Stimulated activated CD4-positive, alpha-beta T cell treated with anti-CD3 and anti-CD28 coated beads, Interleukin-4, amount 100 ng/mL, for 24 hours (primary cell): ENCODE results near the gene PRR11.
"Not testable (repeated sequence)": the region's sequence is repeated elsewhere in the genome, so short reads cannot be mapped to it uniquely, and the experiment has no call there.

ENCODE experiments used
- DNase-seq: peaks from one replicate; pipeline ENCODE4 v3.0.0-alpha.2; 2020

The PRR11 gene

DNA sequence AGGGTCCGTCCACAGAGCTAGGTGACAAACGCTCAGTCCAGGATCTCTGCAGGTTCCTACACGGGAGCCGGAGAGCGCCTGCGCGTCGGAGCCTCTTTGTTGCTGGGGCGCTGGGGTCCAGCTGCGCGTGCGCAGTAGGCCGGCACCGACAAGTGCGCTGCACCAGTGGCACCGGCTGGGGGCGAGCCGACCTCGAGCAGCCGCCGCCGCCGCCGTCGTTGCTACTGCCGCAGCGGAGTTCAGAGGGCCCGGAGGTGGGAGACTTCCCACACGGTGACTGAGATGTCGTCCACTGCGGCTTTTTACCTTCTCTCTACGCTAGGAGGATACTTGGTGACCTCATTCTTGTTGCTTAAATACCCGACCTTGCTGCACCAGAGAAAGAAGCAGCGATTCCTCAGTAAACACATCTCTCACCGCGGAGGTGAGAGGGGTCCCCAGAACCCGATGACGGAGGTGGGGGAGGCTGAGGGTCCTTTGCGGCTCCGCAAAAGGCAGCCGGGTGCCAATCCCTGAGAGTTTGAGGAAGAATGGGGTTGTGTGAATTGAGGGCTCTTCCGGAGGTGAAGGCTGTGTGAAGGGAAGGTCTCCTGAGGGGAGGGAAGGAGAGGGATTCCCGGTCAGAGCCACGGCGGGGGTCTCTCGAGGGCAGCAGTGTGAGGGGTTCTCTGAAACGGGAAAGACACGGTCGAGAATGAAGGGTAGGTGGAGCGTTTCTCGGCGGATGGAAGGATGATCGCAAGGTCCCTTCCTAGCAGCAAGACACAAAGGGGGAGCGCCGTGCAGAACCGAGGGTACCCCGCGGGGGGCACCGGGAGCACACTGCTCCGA, 65.0 kb downstream of the PRR11 start, which contains the start of gene GDPD1:
TSS of gene GDPD1 (plus strand) at position 184 of the 831 bp plus-strand sequence. CDS start at position 283, 99 bp downstream.
- peak; percentile 97 for DNase-seq

DNA sequence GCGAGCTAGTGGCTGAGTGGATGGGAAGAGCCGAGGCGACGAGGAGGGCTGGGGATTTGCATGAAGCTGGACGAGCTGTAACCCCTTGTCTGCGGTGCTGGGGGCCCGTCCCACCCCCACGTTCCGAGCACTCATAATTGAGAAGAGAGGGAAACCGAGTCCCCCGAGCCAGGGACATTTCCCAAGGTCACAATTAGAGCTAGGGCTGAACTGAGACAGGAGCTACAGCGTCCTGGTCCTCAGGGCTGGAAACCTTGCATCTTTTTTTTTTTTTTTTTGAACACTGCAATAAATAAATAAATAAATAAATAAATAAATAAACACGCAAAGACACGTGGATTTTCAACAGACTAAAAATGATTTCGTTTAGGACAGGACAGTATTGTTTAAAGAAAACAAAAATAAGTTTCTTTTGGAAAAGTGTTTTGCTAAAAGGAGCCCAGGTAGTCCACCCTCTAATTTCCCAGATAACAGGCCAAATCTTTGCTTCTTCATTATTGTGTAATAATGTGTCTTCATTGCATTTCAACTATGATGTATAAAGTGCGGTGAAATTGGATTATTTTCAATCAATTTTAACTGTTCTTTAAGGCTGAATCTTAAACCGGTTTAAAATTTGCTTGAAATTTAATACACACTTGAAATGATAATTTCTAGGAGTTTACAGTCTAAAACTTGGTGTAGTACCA, 65.8 kb downstream of the PRR11 start:
- DNase-seq = no peak

DNA sequence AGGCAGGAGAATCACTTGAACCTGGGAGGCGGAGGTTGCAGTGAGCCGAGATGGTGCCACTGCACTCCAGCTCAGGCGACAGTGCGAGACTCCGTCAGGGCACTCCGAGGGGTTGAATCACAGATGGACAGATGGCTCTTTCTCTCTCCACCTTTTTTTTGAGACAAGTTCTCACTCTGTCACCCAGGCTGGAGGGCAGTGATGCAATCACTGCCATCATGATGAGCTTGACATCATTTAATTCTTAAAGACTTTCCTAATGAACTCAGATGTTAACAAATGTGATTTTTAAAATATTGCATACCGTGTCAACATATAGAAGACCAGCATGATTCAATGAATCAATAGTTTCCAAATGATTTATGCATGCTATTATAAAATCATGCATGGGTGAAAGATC, 68.3 kb downstream of the PRR11 start:
- no peak for DNase-seq

DNA sequence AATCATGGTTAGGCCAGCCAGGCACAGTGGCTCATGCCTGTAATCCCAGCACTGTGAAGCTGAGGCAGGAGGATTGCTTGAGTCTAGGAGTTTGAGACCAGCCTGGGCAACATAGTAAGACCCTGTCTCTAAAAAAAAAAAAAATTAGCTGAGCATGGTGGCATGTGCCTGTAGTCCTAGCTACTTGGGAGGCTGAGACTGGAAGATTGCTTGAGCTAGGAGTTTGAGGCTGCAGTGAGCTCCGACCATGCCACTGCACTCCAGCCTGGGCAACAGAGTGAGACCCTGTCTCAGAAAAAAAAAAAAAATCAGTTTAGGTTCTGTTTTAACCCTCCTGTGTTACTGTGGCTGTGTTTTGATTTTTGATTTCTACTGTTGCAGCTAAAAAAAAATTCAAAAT, 73.0 kb downstream of the PRR11 start:
- not testable (repeated sequence) for DNase-seq

DNA sequence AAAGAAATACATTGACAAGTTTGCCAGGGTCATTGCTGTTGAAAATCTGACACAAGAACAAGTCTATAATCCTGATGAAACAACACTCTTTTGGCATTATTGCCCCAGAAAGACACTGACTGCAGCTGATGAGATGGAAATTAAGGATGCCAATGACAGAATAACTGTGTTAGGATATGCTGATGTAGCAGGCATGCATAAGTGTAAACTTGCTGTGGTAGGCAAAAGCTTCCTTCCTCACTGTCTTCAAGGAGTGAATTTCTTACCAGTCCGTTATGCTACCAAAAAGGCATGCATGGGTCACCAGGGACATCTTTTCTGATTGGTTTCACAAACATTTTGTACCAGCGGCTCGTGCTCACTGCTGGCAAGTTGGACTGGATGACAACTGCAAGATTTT, 75.2 kb downstream of the PRR11 start:
- no peak for DNase-seq

DNA sequence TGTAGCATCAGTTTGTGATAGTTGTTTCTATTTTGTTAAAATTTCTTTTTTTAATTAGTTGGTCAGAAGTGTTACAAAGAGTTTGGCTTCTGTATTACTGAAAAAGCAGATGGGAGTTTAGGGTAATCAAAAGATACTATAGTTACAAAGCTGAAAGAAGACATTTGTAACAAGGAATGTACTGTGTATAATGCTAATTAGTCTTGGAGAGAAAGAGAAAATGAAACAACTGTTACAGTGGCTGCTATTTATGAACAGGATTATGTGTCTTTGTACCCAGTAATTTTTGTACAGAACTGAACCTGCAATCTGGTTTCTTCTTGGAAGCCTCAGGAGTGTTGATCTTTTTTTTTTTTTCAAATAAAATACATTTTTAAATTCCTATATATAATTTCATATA, 79.1 kb downstream of the PRR11 start:
- no peak for DNase-seq

DNA sequence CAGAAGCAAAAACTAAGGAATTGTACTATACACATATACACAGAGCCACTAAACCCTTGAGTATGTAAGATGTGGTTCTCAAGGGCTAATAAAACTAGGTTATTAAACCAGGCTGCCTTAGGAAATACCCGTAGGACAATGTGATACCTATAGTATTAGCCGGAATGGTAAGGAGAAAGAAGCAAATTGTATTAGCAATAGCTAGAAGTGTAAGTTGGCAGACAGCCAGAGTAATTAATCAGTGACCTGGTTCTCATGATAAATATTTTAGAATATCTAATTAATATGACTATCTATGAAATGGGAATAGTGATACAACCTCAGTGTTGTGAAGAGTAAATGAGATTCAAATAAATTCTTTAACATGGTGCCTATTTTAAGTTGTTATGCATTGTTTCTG, 83.4 kb downstream of the PRR11 start:
- DNase-seq = no peak

DNA sequence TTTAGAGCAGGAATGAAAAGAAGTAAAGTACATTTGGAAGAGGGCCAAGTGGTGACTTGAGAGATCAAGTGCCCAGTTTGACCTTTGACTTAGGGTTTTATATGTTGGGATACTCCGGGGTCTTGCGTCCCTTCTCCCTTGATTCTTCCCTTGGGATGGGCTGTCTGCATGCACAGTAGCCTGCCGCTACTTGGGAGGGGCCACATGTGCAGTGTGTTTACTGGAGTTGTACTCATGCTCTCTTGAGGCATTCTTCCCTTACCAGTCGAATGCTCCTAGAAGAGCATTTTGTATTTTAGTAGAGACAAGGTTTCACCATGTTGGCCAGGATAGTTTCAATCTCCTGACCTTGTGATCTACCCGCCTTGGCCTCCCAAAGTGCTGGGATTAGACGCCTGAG, 88.5 kb downstream of the PRR11 start:
- DNase-seq = no peak
